Pulmonary artery endothelial cell (primary cell): Measurements from ENCODE around the gene RAP1B. TPM values are rescaled to one million over a fixed set of nuclear protein-coding genes. Genes with fewer than 3 reads are reported as not detected.

Experiments
- DNase-seq: peaks from one replicate; pipeline ENCODE4 v3.0.0-alpha.2; 2011; ENCODE audit warnings: low read depth, low spot score
- total RNA-seq: library from RNA; depleted of rRNA; stranded (reverse); fragments of >200 nt; gene quantifications from 2 replicates; pipeline ENCODE4 v1.2.3, GENCODE V29; 2014

Gene RAP1B
- total RNA-seq, 1 donor from 2014 or later = 222 TPM

DNA sequence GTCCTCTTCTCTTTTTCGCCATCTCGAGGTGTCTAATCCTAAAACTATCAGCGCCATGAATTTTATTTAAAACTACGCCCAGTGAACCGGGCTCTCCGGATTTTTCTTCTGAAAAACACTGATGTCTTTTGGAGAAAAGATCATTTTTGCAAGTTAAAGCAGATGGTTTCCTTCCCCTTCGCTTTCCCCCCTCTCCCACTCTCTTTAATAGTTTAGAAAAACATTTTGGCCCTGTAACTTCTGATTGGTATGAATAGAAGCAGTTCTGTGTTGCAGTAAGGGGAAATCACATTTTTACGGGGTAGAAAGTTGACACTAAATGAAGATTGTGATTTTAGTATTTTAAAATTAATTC, 1.1 kb downstream of the RAP1B start:
- DNase-seq = no peak

DNA sequence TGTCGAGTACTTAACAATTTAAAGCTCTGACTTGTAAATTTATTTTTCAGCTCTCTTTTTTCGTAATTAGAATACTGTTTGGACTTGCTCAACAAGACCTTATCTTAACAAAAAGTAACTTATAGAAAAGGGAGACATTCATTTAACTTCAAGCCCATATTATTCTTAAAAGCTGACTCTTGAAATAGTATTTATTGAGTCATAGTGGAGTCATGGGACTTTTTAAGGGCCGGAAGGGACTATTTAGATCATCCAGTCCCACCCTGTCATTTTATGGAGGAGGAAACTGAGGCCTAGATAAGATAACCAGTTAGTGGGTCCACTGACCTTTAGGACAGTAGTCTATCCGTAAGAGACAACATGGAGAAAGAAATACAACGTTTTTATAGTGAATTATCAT, 1.5 kb downstream of the RAP1B start:
- DNase-seq = no peak

DNA sequence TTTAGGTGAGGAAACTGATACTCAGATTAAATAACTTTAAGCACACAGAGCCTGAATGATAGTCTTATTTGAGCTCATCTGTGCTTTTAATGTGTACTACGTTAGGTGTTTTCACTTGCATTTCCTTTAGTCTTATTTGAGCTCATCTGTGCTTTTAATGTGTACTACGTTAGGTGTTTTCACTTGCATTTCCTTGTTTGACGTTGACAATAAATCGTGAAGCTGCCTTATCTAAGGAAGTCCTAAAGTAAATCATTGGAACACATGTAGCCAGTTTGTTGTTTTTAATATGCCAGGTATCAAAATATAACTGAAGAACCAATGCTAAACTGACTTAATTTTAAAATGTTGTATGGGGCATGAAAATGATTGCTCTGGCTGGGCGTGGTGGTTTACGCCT, 2.0 kb downstream of the RAP1B start:
- no peak for DNase-seq

DNA sequence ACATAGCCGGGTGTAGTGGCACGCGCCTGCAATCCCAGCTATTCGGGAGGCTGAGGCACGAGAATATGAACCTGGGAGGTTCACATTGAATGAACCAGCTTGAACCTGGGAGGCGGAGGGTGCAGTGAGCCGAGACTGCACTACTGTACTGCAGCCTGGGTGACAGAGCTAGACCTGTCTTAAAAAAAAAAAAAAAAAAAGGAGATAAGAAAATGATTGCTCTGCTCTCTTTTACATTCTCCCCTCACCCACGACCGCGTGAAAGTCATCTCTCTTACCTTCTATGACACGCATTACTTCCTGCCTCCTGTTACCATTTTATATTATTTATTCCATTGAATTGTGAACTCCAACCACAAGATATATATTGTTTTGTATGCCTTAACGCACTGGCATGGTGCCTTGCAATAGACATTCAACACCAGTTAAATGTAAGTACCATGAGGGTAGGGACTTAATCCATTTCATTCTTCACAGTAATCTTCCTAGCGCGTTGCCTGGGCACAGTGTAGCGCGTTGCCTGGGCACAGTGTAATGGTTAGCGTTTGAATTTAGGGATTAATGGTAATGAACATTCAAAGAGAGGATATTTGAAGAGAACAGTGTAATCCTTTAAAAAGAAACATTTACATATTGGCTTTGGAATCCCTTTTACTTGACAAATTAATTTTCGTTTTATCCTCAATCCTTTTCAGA, 2.7 kb downstream of the RAP1B start:
- DNase-seq = no peak

DNA sequence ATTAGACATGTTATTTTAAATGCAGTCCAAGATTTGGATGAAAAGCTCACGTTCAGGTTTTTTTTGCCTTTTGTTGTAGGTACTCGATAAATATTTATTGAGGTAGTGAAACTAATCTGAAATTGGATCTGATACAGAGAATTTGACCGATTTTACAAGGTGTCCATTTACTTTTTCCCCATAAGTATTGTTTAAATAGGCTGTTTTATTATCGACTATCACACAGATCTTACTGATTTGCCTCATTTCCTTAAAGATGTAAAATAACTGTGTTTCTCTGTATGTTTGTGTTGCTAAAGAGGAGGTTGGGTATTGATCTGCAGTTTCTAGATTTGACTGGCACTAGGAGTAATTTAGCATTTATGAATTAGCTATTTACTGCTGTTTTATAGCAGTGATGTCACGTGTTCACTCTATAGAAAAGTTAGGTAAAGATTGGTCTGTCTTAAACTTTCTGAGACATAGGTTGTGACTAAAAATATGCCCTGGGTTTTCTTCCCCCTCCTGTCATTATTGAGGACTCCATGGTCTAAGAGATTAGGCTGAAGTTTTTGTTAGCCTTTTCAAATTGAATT, 3.5 kb downstream of the RAP1B start:
- DNase-seq = no peak

DNA sequence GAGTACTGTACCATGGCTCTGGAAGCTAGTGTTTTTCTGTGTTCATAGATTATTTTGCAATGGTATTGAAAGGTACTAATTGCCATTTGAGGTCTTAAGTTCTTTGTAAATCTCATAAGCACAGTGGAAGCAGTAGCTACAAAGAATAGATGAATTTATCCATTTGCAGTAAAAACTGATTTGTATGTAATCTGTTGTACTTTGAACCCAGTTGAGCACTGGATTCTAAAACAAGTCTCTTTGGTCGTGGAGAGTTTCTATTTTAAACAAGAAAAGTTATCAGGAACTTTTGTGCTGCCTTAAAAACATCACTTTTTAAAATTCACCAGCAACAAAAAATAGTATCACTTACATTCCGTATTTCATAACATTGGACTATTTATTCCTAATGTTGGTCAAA, 4.1 kb downstream of the RAP1B start:
- no peak for DNase-seq

DNA sequence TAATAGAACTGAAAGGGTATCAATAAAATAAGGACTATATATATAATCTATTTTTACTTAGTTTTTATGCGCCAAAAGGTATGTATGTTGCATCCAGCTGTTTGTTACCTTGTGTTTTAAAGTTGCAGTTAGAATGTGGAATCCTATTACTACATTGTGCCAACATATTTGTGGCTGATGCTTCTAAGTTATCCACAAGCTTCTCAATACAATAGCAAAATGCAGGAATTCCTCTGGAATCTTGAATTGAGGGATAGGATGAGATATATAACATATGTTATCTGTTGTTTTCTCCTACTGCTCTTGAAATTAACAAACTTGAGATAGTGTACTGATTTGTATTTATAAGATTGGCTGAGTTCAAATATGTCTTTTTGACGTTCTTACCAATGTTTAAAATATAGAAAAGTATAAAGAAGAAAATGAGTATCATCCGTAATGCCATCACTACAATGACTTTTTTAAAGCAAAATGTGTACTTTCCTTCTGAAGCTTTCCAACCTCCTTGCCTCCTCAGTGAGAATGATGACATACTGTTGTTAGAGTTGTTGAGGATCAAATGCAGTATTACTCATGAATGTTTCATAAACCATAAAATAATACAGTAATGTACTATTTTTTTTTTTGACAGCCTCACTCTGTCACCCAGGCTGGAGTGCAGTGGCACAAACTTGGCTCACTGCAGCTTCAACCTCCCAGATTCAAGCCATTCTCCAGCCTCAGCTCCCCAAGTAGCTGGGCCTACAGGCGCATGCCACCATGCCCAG, 6.6 kb downstream of the RAP1B start:
- no peak for DNase-seq

DNA sequence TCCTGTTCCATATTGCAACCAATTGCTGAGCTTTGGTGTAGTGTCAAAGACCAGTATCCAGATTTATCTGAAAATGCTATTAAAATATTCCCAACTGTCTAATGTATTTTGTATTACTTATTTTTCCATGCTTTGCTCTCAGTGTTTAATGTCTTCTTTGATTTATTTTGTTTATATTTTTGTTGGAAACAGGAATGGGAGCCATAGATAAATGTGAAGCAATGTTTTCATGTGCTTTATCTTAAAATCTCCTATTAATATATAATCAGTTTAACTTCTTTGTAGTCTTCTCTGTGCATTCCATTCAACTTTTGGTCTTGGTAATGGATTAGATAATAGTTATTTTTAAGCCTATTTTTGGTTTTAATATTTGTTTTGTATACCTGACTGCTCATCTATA, 8.8 kb downstream of the RAP1B start:
- DNase-seq = no peak

DNA sequence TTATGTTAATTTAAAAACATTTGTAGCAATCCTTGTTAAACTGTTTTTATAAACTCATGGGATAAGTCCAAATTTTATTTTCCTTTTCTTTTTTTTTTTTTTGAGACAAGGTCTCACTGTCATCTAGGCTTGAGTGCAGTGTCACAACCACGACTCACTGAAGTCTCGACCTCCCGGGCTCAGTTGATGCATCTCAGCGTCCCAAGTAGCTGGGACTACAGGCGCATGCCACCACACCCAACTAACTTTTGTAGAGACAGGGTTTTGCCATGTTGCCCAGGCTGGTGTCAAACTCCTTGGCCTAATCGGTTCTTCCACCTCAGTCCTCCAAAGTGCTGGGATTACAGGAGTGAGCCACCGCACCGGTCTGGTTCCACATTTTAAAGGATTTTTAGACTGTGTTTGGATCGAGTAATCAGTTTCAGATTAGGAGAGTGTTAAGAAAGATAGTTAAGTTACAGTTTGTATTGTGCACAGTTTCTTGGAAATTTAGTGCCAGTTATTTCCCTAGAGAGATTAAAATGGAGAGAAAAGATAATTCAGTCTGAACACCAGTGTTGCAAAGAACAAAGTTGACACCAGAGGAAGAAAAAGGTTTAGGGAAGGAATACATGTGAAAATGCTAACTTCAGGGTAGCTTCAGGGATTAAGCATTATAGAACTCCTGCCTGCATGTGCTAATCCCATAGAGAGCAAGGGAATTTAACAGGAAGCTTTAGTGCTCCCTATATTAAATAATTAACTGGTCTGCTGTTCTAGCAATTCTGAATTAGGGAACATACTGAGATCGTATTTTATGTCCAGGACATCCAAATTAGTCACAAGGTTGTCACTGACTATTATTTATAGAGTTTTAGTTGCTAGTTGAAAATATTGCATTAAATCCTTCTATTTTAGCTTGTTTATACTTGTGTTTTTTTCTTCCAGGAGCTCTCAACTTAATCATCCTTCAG, 10.1 kb downstream of the RAP1B start:
- no peak for DNase-seq

DNA sequence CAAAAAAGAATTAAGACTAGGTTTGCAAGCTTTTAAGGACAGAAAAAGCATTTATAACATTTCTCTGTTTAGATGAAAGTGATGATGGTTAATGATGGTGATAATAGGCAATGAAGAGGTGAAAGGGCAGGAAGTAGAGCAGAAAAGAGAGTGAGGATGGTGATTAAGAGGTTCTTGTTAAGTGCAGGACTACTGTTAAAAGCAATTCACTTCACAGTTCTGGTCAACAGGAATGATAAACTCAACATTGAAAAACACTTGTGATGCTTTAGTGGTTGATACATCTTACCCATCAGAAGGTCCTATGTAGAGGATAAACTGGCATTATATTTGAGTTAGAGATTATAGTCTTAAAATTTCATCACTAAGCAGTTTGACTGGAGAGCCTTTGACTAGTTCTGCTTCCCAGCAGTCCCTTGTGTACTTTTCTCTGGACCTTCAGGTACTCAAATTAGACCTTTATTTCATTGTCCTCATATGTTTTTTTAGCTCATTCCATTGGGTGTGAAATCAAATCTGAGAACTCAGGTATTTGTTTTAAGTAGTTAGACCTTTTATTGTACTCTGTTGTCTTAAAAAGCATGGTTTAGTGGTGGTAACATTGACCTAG, 10.9 kb downstream of the RAP1B start:
- no peak for DNase-seq

DNA sequence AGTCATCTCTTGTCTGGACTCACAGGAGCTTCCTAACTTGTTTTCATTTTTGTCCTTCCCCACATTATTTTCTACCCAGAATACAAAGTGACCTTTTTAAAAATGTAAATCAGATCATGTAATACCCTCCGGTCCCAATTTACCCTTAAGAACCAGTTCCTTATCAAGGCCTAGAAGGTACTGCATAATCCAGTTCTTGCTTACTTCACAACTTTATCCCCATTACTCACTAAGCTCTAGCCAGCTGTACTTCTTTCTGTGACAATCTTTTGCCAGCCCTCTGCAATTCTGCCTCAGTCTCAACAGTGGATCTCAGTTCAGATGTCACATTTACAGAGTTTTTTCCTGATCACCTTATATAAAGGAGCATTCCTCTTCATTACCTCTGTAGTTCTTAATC, 11.6 kb downstream of the RAP1B start:
- no peak for DNase-seq

DNA sequence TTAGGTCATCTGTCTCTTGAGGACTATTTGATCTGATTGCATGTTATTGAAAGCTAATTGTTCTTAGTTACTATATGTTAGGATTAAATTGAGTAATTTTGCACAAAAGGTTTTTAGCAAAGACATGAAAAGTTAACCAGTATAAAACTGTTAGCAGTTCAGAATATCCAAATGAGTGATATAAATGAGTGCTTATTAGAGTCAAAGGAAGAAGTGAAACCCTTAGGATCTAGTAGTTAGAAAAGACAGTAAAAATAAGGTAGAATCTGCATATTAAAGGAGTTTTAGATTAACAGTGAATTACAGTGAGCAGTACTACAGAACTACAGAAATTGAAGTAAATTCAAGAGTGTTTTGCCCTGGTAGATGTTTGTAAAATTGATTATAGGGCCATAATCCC, 12.4 kb downstream of the RAP1B start:
- DNase-seq = no peak

DNA sequence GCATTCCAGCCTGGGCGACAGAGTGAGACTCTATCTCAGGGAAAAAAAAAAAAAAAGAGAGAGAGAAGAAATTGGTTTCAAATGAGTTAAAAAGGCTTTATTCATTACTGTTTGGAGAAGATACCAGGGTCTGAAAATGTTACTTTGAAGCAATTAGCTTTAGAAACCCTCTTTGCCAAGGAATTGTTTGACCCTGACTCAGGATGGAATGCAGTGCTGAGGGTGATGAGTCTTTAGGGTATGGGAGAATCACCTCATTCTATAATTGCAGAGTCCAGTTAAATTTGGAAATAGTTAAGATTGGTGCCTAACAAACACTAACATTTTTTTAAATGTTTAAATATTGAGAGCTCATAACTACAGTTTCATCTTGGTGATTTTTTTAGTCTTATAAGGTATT, 13.3 kb downstream of the RAP1B start:
- DNase-seq = no peak

DNA sequence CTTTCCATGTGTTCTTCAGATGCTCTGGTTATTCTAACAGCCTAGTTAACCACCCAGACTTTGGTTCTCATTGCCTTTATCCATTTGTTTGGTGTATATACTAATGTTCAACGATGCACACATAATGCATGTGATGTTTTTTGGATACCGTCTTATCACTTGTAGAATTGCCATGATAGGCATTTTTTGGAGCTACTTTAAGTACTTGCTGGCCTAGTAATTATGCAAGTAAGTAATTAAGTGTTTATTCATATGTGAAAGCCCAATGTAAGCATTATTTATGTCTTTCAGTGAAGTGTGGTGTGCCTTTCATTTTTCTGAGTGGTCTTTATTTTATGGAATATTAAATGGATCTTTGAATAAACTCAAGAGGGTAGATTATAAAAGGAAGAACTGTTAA, 14.2 kb downstream of the RAP1B start:
- no peak for DNase-seq

DNA sequence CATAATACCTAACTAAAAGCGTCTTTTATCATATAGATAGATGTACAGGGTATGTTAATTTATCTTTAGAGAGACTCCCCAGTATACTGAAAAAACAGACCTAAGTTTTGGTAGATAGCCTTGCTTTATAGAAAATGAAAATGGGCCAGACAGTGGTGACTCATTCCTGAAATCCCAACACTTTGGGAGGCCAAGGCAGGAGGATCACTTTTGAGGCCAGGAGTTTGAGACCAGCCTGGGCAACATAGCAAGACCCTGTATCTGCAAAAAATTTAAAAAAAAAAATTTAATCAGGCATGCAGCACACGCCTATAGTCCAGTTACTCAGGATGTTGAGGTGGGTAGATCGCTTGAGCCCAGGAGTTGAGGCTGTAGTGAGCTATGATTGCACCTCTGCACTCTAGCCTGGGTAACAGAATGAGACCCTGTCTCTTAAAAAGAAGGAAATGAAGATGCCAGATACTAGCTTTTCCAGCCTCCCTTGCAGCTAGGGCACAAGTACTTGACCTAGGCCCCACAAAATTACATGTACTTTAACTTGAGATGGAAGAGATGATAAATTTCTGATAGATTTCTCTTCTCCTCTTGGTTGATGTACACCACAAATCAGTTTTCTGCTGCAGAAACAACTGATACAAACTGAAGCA, 17.1 kb downstream of the RAP1B start:
- no peak for DNase-seq

DNA sequence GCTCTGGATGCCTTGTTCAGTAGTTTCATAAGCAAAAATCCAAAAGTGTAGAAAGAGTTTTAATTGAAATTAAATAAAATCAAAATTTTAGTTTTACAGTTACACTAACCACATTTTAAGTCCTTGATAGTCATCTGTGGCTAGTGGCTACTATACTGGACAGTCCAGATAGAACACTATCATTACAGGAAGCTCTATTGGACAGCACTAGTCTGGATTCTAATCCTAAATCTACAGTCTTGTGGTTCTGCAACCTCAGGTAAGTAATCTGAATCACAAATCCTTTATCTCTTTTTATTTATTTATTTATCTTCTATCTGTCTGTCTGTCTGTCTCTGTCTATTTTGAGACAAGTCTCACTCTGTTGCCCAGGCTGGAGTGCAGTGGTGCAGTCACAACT, 18.0 kb downstream of the RAP1B start:
- no peak for DNase-seq

DNA sequence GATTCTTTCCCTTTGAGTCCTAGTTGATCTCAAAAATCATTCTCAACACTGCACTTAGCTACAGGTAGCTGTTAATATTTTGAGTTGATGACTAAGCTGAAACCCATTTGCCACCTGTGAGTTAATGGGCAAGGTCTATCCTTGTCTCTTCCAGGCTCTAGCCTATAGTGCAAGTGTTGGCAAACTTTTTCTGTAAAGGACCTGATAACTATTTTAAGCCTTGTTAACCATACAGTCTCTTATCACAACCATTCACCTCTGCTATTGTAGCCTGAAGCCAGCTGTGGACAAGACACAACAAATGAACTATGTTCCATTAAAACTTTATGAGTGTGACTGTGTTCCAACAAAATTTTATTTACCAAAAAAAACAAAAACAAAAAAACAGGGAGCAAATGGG, 19.4 kb downstream of the RAP1B start:
- DNase-seq = no peak

DNA sequence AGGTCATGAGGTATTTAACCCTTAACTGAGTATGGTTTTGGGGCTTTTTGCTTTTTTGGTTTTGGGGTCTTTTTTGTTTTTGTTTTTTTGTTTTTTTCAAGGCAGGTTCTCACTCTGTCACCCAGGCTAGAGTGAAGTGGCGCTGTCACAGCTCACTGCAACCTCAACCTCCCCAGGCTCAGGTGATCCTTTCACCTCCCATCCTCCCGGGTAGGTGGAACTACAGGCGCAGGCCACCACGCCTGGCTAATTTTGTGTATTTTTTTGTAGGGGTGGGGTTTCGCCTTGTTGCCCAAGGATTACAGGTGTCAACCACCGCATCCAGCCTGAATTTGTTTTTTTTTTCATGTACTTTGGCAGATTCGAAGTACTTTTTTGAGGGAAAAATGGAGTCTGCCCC, 19.9 kb downstream of the RAP1B start:
- DNase-seq = no peak

DNA sequence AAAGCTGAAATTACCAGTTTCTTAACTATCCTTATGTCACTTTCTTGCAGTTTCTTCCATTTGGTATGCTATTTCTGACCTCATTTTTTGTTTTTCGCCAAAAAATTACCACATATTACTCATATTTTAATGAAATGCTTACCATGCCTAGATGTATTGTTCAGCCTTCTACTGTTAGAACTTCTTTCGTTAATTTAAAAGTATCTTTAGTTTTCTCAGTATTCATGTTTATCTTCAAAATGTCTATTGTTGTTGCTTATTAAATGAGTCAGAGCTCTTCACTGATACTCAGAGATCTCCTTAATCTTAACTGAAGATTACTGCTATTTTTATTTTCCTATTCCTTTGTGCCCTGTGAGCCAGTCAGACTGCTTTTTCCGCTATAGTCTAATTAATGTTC, 20.5 kb downstream of the RAP1B start:
- DNase-seq = no peak

DNA sequence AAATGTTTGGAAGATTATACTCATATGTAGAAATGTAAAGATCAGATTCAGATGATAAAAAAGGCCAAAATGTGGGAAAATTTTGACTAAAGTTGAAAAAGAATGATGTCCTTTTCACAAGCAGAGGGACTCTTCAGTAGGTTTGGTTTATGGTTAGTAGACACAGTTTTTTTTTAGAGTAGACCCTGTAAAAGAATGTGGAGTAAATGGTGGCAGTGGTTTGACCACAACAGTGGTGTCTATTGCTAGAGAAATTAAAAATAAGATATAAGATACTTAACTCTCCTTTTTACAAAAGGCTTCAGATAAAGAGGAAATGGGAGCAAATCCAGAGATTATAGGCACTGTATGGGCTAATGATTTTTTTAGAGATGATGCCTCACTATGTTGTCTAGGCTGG, 21.8 kb downstream of the RAP1B start:
- DNase-seq = no peak
